GM19455 (cell line): ENCODE results near the gene GPATCH2L.

Source experiments
- ATAC-seq: cut with Tn5 transposase; IDR thresholded peaks from one replicate; pipeline ENCODE4 v1.9.1; 2021; ENCODE audit not compliant: unreplicated experiment

The GPATCH2L gene

DNA sequence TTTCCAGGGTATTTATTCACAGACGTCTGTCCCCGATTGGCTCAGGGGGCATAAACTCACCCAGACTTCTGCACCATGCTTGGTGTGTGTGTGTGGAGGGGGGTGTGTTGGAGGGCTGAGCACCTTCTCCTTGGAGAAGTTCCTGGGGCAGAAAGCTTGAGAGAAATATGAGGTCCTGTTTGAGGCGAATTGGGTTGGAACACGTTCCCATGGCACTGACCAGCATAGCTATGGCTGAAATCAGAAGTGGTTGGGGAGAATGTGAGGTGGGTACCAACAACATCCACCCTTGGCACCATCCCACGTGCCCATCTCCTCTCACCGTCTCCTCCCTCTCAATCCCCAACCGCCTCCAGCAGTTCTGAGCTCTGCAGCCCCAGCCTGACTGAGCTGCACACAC, 16.0 kb upstream of the GPATCH2L start:
- no peak for ATAC-seq

DNA sequence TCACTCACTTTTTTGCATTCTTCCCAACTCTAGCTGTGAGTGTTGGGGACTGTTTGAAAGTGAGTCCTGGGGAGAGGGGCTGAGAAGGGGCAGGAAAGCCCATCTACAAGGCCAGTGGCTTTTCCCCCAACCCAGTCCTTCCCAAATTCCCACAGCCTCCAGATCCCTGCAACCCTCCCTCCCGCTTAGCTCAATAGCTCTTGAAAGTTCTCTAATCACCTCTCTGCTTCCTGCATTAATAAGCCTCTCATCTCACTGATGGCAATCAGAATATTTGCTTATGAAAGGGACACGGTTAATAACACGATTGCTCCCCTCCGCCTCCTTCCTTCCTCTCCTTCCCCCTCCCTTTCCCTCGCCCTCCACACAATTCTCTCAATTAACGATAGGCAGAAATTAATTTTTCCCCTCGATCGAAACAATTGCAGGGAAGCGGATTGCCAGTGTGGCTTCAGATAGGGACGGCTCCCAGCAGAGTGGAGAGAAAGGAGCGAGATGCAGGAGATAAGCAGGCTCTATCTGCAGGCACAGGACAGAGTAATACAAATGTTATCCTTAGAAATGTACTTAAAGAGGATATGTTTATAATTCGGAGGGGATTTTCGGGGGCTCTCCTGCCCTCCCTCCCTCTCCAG, 15.1 kb upstream of the GPATCH2L start:
- ATAC-seq, result no peak

DNA sequence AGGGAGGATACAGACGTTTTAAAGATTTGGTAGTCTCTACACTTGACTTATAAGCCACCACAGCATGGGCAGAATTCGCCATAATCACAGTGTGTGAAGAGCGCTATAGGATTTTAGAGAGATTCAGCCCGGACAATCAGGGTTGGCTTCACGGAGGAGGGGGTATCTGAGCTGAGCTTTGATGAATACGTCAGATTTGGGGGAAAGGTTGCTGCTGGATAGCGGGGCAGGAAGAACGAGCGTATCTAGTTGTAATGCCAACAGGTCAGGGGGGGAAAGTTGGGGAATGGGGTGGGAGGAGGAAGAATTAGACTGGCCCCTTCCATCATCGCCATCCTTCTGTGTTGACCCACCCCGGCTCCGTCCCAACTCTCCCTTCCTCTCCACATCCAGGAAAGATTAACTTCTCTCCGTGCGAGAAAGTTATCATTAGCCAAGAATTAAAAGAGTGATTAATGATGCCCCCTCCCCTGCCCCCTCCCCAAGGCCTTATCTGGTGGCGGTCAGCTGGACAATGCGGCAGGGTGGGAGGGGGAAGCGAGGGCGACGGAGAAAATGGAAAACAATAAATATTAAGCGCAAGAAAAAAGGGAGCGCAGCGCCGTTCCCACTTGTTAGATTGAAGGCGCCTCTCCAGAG, 13.5 kb upstream of the GPATCH2L start:
- no peak for ATAC-seq

DNA sequence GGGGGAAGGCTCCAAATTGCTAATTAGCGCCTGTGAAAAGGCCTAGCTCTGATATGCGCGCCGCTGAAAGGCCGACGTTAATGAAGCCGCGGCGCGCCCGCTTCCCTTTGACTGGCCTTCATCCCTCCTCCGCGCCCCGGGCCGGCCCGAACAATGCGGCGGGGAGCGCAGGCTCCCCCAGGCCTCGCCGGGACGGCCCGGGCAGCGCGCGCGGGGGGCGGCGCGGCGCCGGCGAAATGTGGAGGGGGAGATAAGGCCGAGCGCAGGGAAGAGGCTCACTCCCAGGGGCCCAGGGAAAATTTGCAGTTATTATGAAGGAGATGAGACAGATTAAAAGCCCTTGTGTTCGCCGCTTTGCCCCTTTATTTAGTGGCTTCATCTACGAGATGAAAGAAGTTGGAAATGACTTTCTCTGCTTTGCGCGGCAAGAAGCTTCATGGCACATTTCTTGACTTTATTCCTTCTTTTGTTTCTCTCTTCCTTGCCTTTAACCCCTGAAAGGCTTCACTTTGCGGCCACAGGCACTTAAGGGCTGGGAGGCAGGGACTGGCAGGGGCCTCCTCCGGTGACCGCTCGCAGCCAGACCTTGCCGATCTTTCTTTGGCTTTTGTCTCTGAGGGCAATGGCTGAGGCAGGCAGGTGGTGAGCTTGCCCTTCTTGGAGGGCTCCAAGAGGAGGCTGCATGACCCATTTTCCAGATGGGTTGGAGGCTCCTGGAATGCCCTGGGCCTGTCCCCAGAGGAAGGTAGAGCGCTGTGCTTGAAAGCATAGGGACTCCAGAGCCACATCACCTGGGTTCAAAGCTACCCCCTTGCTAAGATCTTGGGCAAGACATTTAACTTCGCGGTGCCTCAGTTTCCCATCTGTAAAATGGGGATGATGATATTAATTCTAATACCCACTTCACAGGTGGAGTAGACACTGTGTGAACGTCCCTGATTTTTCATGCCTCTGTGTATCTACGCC, 12.7 kb upstream of the GPATCH2L start:
- no peak for ATAC-seq

DNA sequence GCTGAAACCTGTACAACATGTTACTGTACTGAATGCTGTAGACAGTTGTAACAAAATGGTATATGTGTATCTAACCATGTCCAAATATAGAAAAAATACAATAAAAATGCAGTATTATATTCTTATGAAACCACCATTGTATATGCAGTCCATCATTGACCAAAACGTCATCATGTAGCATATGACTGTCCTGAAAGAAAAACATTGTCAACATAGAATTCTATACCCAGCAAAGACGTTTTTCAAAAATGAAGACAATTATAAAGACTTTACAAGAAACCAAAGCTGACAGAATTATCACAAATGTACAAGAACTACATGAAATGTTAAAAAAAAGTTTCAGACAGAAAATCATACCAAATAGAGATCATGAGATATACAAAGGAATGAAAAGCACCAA, 8.1 kb upstream of the GPATCH2L start:
- no peak for ATAC-seq

DNA sequence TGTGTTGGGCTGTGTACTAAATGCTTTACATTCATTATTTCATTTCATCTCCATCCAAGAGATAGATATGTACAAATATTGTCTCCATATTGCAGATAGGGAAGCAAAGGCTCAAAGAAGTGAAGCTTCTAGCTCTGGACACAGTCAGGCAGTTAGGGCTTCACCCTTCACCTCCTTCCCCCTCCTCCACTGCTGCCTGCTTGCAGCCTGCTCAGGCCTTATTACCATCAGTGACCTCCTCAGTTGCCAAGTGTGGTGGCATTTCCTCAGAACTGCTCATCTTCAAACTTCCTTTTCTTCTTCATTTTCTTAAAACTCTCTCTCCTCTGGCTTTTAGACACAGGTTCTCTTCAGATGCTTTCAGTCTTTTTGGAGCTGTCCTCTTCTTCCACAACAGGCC, 4.7 kb upstream of the GPATCH2L start:
- ATAC-seq, result no peak

DNA sequence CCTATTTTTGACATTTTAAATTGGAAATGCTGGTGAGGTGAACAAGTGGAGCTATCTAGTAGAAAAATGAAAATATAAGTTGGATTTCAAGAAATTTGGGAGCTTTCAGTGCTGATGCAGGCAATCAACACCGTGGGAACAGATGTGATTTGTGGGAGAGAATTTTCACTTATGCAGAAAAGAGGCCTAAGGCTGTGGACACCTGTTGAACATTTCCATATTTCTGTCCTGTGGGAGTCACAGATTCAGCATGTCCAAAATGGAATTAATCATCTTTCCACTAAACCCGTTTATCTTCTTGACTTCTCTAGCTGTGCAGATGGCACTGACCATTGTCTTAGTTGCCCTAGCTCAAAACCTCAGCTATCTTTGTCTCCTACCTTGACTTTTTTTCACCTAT, 2.5 kb upstream of the GPATCH2L start:
- ATAC-seq, result no peak

DNA sequence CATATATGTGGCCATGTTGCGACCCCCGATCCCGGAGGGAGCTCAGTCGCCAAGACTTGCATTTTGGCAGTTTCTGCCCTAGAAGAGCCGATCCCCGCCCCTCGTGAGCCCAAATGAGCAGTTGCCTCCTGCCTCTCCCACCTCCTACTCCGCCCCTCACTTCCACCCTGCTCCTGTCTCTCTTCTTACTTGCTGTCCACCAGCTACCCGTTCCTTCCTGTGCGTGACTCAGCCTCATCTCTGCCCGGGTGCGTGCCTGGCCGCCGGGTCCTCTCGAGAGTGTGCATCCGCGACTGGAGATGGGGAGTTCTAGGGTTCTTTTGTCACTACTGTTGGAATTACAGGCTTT, 585 bp downstream of the GPATCH2L start:
- ATAC-seq, result peak; percentile 66

DNA sequence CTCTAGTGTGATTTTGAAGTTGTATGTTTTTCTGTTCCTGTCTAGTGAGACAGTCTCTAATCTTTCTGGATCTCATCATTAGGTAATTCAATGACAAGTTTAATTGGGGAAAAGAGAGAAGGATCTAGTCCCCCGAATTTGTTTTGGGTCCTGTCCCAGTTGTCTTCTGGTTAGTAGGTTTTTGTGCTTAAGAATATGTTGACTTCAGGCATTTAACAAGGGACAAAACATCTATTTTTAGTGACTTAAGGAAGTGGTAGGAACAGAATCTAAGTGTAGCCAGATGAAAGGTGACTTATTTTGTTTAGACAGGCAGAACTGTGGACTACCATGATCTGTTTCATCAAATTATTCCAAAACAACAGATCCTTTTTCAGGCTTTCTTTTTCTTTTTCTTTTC, 2.2 kb downstream of the GPATCH2L start:
- ATAC-seq, result no peak

DNA sequence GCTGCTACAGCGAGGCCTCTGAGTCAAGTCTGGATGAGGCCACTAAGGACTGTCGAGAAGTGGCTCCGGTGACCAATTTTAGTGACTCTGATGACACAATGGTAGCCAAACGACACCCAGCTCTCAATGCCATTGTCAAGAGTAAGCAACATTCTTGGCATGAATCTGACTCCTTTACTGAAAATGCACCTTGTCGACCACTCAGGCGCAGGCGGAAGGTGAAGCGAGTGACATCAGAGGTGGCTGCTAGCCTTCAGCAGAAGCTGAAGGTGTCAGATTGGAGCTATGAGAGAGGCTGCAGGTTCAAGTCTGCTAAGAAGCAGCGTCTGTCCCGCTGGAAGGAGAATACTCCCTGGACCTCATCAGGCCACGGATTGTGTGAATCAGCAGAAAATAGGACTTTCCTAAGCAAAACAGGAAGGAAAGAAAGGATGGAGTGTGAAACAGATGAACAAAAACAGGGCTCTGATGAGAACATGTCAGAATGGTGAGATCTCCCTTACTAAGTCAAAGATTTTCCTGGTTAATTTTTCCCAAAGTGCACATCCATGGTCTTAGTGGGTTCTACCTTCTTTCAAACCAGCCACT, 2.9 kb downstream of the GPATCH2L start:
- no peak for ATAC-seq

DNA sequence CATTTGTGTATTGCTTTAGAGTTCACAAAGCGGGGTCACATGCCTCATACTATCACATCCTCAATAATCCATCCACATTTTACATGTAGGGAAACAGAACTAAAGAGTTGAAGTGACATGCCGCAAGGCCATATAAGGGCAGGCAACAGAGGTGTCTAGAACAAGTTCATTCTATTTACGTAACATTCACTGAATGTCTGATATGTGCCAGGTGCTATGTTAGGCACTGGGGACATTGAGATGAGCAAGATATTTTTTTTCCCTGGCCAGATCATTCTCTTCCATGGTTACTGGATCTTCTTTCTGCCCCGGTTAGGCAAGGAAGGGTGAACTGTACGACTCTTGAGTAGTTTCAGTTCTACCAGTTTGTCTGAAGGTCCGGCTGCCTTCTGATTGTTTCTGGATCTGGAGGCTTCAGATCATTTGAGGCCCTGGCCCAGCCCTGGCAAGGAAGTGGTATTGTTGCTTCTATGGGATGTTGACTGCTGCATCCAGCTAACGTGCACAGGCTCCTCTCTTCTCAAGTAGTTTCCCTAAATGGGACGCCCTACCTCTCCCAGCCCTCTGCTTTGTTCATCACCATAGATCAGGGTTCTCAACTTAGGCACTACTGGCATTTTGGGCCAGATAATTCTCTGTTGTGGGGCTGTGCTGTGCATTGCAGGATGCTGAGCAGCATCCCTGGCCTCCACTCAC, 12.1 kb downstream of the GPATCH2L start:
- no peak for ATAC-seq

DNA sequence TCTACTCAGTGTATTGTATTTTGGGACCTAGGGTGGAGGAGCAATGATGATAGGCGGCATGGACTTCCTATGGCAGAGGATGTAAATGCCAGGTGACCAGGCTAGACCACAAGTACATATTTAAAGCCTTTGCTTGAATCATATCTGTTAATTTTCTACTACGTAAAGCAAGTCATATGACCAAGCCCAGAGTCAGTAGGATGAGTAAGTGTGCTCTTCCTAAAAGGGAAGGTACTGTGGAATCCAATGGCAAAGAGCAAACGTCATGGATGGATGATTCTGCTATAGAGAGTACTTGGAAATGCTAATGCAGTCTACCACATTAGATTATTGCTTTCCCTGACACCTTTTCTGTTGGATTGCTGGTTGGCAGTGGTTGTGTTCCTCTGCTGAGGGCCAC, 16.8 kb downstream of the GPATCH2L start:
- no peak for ATAC-seq

DNA sequence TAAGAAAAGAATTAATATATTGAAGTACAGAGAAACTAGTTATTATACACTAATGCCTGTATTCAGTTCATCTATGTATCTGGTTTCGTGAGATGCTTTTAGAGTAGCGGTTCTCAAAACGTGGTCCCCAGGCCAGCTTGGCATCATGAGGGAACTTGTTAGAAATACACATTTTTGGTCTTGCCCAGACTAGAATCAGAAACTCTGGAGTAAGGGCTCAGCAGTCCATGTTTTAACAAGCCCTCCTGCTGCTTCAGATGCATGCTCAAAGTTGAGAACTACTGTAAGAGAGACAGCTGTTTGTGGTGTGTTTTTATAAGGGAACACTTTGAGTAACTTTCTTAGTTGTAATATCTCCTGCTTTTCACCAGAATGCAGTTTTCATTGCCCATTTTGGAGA, 18.1 kb downstream of the GPATCH2L start:
- ATAC-seq, result no peak

DNA sequence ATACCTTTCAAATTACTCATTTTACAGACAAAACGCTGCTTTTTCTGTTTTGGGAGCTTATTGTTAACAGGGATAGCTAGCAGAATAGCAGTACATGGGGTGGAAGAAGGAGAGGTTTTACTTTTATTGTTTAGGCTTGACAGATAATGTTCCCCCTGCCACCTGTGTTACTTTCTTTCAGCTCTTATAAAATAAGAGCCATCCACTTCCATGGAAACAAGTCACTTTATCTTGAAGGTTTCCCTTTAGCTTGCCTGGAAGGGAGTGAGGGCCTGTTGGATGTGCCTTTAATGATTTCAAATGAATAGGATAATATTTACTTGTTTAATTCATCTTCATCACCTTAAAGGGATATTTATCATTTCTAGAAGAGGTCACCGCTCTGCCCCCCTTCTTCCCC, 23.3 kb downstream of the GPATCH2L start:
- ATAC-seq, result no peak

DNA sequence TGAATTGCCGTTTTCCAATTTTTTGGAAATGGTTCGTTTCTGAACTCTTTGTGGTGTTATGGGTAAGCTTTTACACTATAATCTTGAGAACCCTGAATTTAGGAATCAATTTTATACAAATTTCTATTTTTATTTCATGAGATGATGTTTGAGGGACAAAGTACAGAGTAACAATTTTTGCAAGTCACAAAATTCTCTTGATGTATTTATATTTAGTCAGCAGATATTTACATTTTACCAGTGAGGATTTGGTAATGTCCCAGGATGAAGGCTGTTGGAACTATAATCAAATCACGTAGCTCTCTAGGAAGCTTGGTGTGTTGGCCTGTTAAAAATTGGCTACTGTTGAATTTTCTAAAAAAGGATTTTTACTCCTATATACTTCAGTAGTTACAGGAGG, 24.2 kb downstream of the GPATCH2L start:
- ATAC-seq, result no peak

DNA sequence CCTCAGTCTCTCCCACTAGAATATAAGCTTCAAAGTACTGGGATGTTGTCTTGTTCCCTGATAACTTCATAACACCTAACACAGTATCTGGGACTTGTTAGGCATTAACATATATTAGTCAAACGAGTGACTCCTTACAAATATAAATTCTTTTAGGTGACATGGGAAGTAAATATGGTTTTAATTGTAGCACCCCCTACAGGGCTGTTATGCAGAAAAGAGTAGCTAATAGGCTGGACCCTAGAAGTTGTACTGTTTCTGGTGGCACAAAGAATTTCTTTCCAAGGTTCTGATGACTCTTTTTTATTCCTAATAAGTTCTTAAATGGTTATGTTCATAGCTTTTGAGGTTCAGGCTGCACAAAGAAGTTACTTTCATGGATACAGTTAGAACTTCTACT, 29.8 kb downstream of the GPATCH2L start:
- no peak for ATAC-seq

DNA sequence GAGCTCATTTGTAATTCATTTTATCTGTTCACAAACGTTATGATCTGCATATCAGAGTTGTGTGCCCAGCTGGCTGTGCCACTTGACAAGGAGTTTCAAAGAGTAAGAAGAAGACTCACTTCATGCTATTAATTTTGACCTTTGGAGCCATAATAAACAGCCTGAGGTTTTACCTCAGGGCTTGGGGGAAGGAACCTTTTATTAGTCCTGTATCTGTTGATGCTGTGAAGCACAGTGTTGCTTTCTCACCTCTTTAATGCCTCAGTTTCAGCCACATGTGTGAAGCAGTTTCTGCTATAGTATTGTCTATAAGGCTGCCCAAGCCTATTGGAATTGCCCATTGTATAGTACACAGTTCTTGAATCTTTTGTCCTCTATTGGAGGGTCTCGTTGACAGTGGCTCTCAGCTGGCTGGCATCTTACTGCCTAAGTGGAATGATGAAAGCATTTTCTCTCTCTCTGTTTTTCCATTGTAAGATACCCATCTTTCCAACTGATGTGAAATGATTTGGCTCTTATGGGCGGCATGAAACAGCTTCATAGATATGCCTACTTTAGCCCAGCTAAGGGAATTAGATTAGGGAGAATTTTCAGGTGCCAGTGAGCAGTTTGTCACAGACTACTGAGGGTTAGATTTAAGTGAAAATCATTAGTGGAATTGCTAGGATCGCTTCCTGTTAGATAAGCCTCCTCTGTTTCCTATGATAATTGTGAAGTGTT, 34.7 kb downstream of the GPATCH2L start:
- ATAC-seq, result no peak

DNA sequence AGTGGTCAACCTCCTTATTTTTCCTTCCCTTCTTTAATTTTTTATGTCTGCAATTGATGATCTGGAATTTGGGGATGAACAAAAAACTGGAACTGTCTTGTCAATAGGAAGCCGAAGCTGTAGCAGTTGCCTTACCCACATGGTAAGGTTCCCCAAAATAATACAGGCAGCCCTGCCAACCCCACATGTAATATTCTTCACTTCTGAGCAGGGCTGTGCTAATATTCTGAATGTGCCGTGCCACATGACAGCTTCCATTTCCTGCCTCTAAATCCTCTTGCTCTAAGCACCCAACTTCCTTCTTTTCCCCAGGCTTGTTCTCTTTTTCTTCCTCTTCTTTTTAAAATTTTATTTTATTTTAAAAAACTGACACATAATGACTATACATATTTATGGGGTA, 39.6 kb downstream of the GPATCH2L start:
- no peak for ATAC-seq

DNA sequence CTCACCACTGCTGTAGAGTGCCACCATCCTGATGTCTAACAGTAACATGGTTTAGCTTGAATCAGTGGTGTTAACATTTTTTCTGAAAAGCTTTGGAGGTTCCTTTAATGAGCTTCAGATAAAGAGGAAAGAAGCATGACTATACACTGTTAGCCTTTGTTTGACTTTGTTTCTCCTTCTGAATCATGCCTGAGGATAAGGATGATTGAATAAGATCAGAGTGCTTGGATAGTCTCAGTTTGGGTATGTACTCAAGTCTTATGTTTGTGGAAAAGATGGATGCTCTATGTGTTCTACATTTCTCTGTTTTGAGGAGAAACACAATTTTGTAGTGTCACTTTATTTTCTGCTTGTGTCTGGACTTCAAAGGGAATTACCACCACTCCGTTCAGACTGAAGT, 42.0 kb downstream of the GPATCH2L start:
- no peak for ATAC-seq

DNA sequence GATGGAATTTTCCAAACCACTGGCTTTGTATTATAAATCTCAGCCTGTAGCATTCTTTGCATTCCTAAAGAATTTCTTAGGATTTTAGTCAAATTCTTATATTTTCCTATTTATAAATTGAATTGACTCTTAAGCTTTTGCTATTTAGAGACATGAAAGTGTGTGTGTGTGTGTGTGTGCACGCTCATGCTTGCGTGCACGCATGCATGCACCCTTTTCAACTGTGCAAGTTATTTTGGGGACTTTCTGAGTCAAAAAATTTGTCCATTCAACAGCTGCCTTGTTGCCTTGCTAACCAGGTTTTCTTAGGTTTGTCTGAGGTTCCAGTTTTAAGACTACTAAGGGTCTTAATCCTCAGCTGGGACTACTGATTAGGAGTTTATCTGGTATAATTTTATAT, 42.6 kb downstream of the GPATCH2L start:
- ATAC-seq, result no peak

DNA sequence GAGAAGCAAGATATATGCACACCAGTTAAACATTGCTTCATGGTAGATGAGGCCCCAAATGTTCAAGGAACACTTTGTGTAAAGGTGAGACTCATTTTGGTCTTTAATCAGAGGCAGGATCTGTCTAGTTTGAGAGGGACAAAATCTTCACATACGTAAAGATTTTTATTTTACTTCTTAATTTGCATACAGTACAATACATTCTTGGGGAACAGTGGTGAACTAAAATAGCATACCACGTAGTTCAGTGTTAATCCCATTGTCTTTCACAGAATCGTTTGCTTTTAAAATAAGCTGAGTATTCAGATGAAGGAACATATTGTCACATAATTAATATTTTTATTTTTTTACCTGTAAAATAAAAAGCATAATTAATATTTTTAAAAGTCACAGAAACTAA, 43.3 kb downstream of the GPATCH2L start:
- no peak for ATAC-seq
